K562 (cell line): Measurements from ENCODE around the gene GYPC. TPM values are rescaled to one million over a fixed set of nuclear protein-coding genes. Genes with fewer than 3 reads are reported as not detected.
A peak's percentile ranks its signal among the peaks of the same experiment; 100 is the strongest.

Experiments used
- ATAC-seq: fragments of 200-7000 bp; cut with Tn5 transposase; 3 replicates; pipeline ENCODE4 v1.9.1; 2020; ENCODE audit warnings: moderate library complexity
- BruUV-seq: library from RNA; stranded (reverse); fragments of 400-500 nt; replicated peaks from 2 replicates; lab custom pipeline; 2021; lab: Mats Ljungman, UMichigan
- CTCF ChIA-PET: fragments of 300-600 bp; formaldehyde crosslinking; extraction: SDS; loops from one replicate; lab custom pipeline; 2021; ENCODE audit warnings: low intra/inter-chr PET ratio; lab: Yijun Ruan, JAX
- POLR2A ChIA-PET: fragments of 300-600, 350-650 bp; sonication (Branson Sonifier 250); formaldehyde crosslinking; extraction: SDS; loops from one replicate; lab custom pipeline; 2021; ENCODE audit warnings: antibody characterized with exemption, inconsistent platforms; lab: Yijun Ruan, JAX
- DNase-seq, 4 experiments: peaks; one replicate each; pipeline versions ENCODE4 v3.0.0 to v3.0.0-alpha.2; 2011 to 2018; ENCODE audit warnings: low spot score in 3 of 4, mixed read lengths in 3 of 4; ENCODE audit errors: extremely low read depth in 1 of 4
- FAIRE-seq: peaks from 2 replicates; lab custom pipeline; 2011; peaks lifted over from hg19 to GRCh38; lab: Jason Lieb, UNC
- H2AFZ ChIP-seq: 2 replicates; pipeline ENCODE4 v1.6.0; 2011; ENCODE audit warnings: low read depth, low read length, control low read depth, inconsistent platforms
- H3K27ac ChIP-seq: fragments of 200-600 bp; 3 replicates; pipeline ENCODE4 v1.8.0; 2011; ENCODE audit warnings: low read depth, mild to moderate bottlenecking, control low read depth, inconsistent platforms, low read length, moderate library complexity, mixed read lengths; ENCODE audit errors: extremely low read depth
- H3K27me3 ChIP-seq, 2 experiments: fragments of 300-600 bp in 1 of 2; 2 replicates in 1 of 2; 3 replicates in 1 of 2; pipeline versions ENCODE4 v1.6.0 to v1.8.0; 2011; ENCODE audit warnings: inconsistent platforms in 2 of 2, low read length in 2 of 2, mild to moderate bottlenecking in 1 of 2, mixed read lengths in 1 of 2, moderate library complexity in 1 of 2; ENCODE audit not compliant: control insufficient read depth in 2 of 2, insufficient read depth in 2 of 2
- H3K36me3 ChIP-seq: fragments of 300-600 bp; 3 replicates; pipeline ENCODE4 v1.8.0; 2011; ENCODE audit warnings: mild to moderate bottlenecking, low read length, inconsistent platforms; ENCODE audit not compliant: control insufficient read depth, insufficient read depth
- H3K4me1 ChIP-seq, 2 experiments: fragments of 200-600 bp in 1 of 2; replicated peaks in 1 of 2; 2 replicates in 1 of 2; 3 replicates in 1 of 2; pipeline versions ENCODE4 v1.5.1 to v1.8.0; 2011; ENCODE audit warnings: inconsistent platforms in 2 of 2, low read length in 2 of 2, mild to moderate bottlenecking in 1 of 2, mixed read lengths in 1 of 2, moderate library complexity in 1 of 2; ENCODE audit not compliant: control insufficient read depth in 2 of 2, insufficient read depth in 2 of 2
- H3K4me2 ChIP-seq: 2 replicates; pipeline ENCODE4 v1.6.1; 2011; ENCODE audit warnings: low read length, control low read depth, inconsistent platforms, mixed read lengths; ENCODE audit not compliant: insufficient read depth
- H3K4me3 ChIP-seq: fragments of 200-600 bp; sonication (generic), shearing (Covaris generic); 2 replicates; pipeline ENCODE4 v1.5.1; 2016; ENCODE audit warnings: control low read depth, inconsistent platforms
- H3K79me2 ChIP-seq: fragments of 200-600 bp; 3 replicates; pipeline ENCODE4 v1.8.0; 2011; ENCODE audit warnings: low read length, inconsistent platforms; ENCODE audit not compliant: control insufficient read depth, insufficient read depth
- H3K9ac ChIP-seq, 2 experiments: 2 replicates each; pipeline versions ENCODE4 v1.6.0 to v1.6.1; 2011; ENCODE audit warnings: low read depth in 2 of 2, low read length in 2 of 2, control low read depth in 1 of 2, inconsistent platforms in 1 of 2, mild to moderate bottlenecking in 1 of 2, mixed read lengths in 1 of 2; ENCODE audit not compliant: insufficient read depth in 1 of 2
- H3K9me1 ChIP-seq: one replicate; pipeline ENCODE4 v1.6.0; 2011; ENCODE audit warnings: inconsistent platforms, mild to moderate bottlenecking, low read length, moderate library complexity; ENCODE audit not compliant: control insufficient read depth, insufficient read depth
- H3K9me3 ChIP-seq: replicated peaks from 2 replicates; pipeline ENCODE4 v1.5.1; 2011; ENCODE audit warnings: low read depth, low read length, inconsistent platforms; ENCODE audit not compliant: control insufficient read depth, insufficient read depth
- H4K20me1 ChIP-seq: replicated peaks from 2 replicates; pipeline ENCODE4 v1.6.1; 2011; ENCODE audit warnings: low read length, inconsistent platforms, mixed read lengths; ENCODE audit not compliant: control insufficient read depth, insufficient read depth
- CXXC5 ChIP-seq: fragments of 250-450 bp; sonication (Bioruptor Pico); IDR thresholded peaks from 2 replicates; pipeline ENCODE4 v1.8.0; 2022; ENCODE audit warnings: inconsistent platforms, mild to moderate bottlenecking, moderate library complexity
- KLF13 ChIP-seq: fragments of 450-650 bp; IDR thresholded peaks from 2 replicates; pipeline ENCODE4 v1.6.1; 2016; ENCODE audit warnings: missing genetic modification characterization, low read depth, mild to moderate bottlenecking, missing compliant biosample characterization, moderate library complexity, borderline replicate concordance
- SP1 ChIP-seq: sonication (generic); formaldehyde crosslinking; IDR thresholded peaks from 2 replicates; pipeline ENCODE4 v1.8.1; 2022; ENCODE audit warnings: mild to moderate bottlenecking, missing genetic modification reagents
- WGBS: fragments of 100-300 bp; shearing (Covaris generic); methylation state at CpG from one replicate; pipeline ENCODE4 v1.1.6; 2016; ENCODE audit warnings: low coverage, mixed read lengths; ENCODE audit not compliant: insufficient coverage; ENCODE audit errors: missing lambda C conversion rate; 5-methylcytosine and 5-hydroxymethylcytosine counted together
- in situ Hi-C: fragments of 300-500 bp; cut with MboI; formaldehyde crosslinking; loops from 4 replicates; pipeline ENCODE4 v1.15.0; 2018; ENCODE audit warnings: inconsistent platforms, mixed read lengths
- intact Hi-C: fragments of 100-400 bp; cut with micrococcal nuclease; formaldehyde crosslinking; loops from 2 replicates; pipeline ENCODE4 v1.14.2; 2022
- polyA plus RNA-seq, 8 experiments: library from polyadenylated mRNA; depleted of rRNA in 4 of 8; stranded (reverse) in 5 of 8; unstranded in 3 of 8; fragments of >200 nt; fragmentation: Nextera tagmentation in 2 of 8; fragmentation: Illumina TruSeq in 1 of 8; extraction: Ambion mirVana in 2 of 8; extraction: Trizol in 1 of 8; gene quantifications; 2 replicates each; pipeline versions ENCODE4 v1.2.1 to v1.2.3, GENCODE V29; 2011 to 2014; ENCODE audit warnings: inconsistent platforms in 1 of 8, missing spikeins in 1 of 8
- total RNA-seq, 7 experiments: library from RNA; depleted of rRNA in 6 of 7; stranded (reverse); fragments of >200 nt in 6 of 7; fragmentation: Illumina TruSeq in 2 of 7; extraction: Trizol in 2 of 7; gene quantifications; 2 replicates each; pipeline versions ENCODE4 v1.2.1 to v1.2.3, GENCODE V29; 2011 to 2021; ENCODE audit warnings: low replicate concordance in 1 of 7
- TF ChIP-seq, protein P1 (sequence below): fragments of 250-450 bp; sonication (Bioruptor Pico); IDR thresholded peaks from 2 replicates; pipeline ENCODE4 v1.8.0; 2021; ENCODE audit warnings: mild to moderate bottlenecking, moderate library complexity
- TF ChIP-seq, protein P2 (sequence below), 3 experiments: IDR thresholded peaks in 2 of 3; conservative IDR thresholded peaks in 1 of 3; 2 replicates each; pipeline ENCODE4 v1.5.1; 2011 to 2012; ENCODE audit warnings: low read length in 3 of 3, mild to moderate bottlenecking in 3 of 3, control low read depth in 2 of 3, improper control_type of control experiment in 1 of 3, inconsistent platforms in 1 of 3, low read depth in 1 of 3, mixed read lengths in 1 of 3, moderate library complexity in 1 of 3; ENCODE audit not compliant: insufficient read depth in 2 of 3
- TF ChIP-seq, protein P3 (sequence below): fragments of 450-650 bp; formaldehyde crosslinking; IDR thresholded peaks from 2 replicates; pipeline ENCODE4 v1.4.0; 2020; ENCODE audit warnings: mild to moderate bottlenecking, moderate library complexity
- TF ChIP-seq, protein P4 (sequence below): fragments of 450-650 bp; conservative IDR thresholded peaks from 2 replicates; pipeline ENCODE4 v1.6.1; 2016; ENCODE audit warnings: missing genetic modification characterization, low read depth, mild to moderate bottlenecking, control low read depth, missing compliant biosample characterization

GYPC gene
- total and polyA plus RNA-seq, 9 of the 15 experiments (the other 6 are each of a cell fraction or from before 2014, with no cell fraction given), result 50.6 to 282 (median 194) TPM

DNA sequence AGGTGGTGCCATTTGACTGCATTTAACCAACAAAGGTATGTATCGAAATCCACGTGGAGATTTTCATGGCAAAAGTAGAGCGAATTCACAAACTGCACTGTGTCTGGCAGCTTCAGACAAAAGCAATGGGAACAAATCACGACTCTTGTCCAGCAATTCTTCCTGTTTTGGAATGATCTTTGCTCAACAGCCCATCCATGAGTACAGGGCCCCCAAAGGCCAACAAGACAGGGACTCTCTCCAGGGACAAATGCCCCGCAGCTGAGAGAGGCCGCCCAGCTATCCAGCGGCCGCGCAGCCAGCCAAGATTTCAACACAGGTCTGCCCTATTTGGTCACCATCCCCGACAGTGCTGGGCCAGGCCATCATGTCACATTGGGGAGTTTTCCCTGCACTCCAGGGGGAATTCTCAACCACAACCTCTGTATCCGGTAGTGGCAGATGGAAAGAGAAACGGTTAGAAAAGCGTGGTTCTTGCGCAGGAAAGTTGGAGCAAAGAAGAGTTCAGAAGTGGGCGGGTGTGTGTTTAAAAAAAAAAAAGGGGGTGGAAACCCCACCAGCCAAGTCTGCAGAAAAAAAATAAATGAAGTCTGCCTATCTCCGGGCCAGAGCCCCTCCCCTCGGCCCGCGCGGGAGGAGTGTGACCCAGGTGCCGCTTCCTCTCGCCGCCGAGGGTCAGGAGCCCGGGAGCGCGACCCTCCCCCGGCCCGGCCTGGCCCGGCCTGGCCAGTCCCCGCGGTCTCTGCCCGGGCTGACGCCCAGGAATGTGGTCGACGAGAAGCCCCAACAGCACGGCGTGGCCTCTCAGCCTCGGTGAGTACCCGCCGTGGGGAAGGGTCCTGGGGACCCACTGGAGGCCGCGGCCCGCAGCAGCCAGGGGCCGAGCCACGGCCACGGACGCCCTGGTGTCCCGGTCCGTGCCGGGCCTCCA is at the start of gene GYPC (continued):
- TF ChIP-seq KLF13 (tag) (peak; percentile 69; the same call in 1 of the 2 replicates), CXXC5 (CRISPR knock-in tag) (peak; percentile 57)
- TF ChIP-seq, protein P1, sequence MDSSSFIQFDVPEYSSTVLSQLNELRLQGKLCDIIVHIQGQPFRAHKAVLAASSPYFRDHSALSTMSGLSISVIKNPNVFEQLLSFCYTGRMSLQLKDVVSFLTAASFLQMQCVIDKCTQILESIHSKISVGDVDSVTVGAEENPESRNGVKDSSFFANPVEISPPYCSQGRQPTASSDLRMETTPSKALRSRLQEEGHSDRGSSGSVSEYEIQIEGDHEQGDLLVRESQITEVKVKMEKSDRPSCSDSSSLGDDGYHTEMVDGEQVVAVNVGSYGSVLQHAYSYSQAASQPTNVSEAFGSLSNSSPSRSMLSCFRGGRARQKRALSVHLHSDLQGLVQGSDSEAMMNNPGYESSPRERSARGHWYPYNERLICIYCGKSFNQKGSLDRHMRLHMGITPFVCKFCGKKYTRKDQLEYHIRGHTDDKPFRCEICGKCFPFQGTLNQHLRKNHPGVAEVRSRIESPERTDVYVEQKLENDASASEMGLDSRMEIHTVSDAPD (CRISPR knock-in tag), result no peak
- TF ChIP-seq, all 486 proteins: peak for 71

DNA sequence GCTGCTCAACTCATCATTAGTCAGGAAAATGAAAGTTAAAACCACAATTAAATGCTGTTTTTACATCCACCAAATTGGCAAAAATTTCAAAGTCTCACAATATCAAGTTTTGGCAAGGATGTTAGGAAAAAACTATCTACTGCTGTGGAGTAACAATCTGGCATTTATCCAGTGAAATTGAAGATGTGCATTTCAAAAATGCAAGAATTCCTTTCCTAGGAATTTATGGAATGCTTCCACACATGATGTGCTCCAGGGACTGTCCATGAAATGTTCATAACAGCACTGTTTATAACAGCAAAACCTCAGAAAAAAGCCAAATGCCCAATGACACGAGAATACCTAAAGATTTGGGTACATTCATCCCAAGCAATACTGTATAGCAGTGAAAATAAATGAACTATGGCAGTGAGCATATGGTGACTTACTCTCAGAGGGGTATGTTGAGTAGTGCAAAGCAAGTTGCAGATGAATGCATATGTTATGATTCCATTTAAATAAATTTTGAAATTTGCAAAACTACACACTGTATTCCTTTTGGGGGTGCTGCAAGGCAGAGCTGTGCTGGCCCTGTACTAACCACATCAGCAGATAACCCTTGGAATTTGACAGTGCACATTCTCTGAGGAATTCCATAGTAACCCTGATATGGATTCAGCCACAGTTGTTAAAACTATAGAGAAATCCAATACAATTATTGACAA is 41.3 kb upstream of the GYPC start:
- FAIRE-seq (no peak), DNase-seq (no peak), ATAC-seq (peak; percentile 77)
- H2AFZ ChIP-seq, result no peak overlapping the region
- WGBS, result 0% methylated on average over 1 of the region's 1 CpG
- H3K79me2 ChIP-seq, result no peaks in the 10 kb centered on the region
- H3K4me2 ChIP-seq, result no peak overlapping the region
- in situ Hi-C loops (no loop called here), intact Hi-C loops (loop anchor here (1.0 to 5.0 kb wide), 3 partner anchors 44 to 163 kb away; no protein-coding TSS in a partner anchor)
- CTCF ChIA-PET, result no interaction called here
- H3K36me3 ChIP-seq, result no peaks in the 10 kb centered on the region
- no peaks in the 10 kb centered on the region for H3K4me1 ChIP-seq
- POLR2A ChIA-PET, result interaction anchor here (0.6 kb wide), 1 partner anchor 50 kb away, joined by 3 read pairs; no protein-coding TSS in a partner anchor
- H3K9me1 ChIP-seq, result no peaks in the 10 kb centered on the region
- BruUV-seq, result no TSS peak
- no peak overlapping the region for H3K27ac ChIP-seq
- no peaks in the 10 kb centered on the region for H3K27me3 ChIP-seq
- H3K4me3 ChIP-seq, result no peak overlapping the region
- H4K20me1 ChIP-seq, result no peaks in the 10 kb centered on the region
- H3K9ac ChIP-seq, result no peak overlapping the region
- H3K9me3 ChIP-seq, result no peaks in the 10 kb centered on the region
- no peak for TF ChIP-seq SP1 (CRISPR knock-in tag)
- TF ChIP-seq, protein P2, sequence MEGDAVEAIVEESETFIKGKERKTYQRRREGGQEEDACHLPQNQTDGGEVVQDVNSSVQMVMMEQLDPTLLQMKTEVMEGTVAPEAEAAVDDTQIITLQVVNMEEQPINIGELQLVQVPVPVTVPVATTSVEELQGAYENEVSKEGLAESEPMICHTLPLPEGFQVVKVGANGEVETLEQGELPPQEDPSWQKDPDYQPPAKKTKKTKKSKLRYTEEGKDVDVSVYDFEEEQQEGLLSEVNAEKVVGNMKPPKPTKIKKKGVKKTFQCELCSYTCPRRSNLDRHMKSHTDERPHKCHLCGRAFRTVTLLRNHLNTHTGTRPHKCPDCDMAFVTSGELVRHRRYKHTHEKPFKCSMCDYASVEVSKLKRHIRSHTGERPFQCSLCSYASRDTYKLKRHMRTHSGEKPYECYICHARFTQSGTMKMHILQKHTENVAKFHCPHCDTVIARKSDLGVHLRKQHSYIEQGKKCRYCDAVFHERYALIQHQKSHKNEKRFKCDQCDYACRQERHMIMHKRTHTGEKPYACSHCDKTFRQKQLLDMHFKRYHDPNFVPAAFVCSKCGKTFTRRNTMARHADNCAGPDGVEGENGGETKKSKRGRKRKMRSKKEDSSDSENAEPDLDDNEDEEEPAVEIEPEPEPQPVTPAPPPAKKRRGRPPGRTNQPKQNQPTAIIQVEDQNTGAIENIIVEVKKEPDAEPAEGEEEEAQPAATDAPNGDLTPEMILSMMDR (IDR thresholded peaks at IDR 0.05 in 2 of 3, conservative IDR thresholded peaks at IDR 0.05 in 1 of 3; ENCODE audit: insufficient read depth in 2 of 3, low read depth in 1 of 3, low read length in 3 of 3), result peak; percentile 23 to 59 (median 31); a peak in 4 of 6 replicates
- TF ChIP-seq, protein P3, sequence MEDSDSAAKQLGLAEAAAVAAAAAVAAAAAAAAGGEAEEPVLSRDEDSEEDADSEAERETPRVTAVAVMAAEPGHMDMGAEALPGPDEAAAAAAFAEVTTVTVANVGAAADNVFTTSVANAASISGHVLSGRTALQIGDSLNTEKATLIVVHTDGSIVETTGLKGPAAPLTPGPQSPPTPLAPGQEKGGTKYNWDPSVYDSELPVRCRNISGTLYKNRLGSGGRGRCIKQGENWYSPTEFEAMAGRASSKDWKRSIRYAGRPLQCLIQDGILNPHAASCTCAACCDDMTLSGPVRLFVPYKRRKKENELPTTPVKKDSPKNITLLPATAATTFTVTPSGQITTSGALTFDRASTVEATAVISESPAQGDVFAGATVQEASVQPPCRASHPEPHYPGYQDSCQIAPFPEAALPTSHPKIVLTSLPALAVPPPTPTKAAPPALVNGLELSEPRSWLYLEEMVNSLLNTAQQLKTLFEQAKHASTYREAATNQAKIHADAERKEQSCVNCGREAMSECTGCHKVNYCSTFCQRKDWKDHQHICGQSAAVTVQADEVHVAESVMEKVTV, result peak; percentile 49; the same call in 1 of the 2 replicates
- TF ChIP-seq, protein P4, sequence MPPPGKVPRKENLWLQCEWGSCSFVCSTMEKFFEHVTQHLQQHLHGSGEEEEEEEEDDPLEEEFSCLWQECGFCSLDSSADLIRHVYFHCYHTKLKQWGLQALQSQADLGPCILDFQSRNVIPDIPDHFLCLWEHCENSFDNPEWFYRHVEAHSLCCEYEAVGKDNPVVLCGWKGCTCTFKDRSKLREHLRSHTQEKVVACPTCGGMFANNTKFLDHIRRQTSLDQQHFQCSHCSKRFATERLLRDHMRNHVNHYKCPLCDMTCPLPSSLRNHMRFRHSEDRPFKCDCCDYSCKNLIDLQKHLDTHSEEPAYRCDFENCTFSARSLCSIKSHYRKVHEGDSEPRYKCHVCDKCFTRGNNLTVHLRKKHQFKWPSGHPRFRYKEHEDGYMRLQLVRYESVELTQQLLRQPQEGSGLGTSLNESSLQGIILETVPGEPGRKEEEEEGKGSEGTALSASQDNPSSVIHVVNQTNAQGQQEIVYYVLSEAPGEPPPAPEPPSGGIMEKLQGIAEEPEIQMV (tag), result no peak
